ENCODE results near the gene NKX3-2. TPM values are rescaled to one million over a fixed set of nuclear protein-coding genes. Genes with fewer than 3 reads are reported as not detected.

Gene NKX3-2
- total RNA-seq, 2 experiments from 2014 or later = not detected

Other genes starting within 250 kb of the NKX3-2 start
- 10 to 100 TPM; 12.7 to 17.5 TPM for gene RAB28, start 60.2 kb downstream of the NKX3-2 start, total RNA-seq
- gene BOD1L1, start 83.2 kb upstream of the NKX3-2 start, total RNA-seq = 10 to 100 TPM; 32.4 to 42.7 TPM

Measured in activated CD4-positive, alpha-beta T cell treated with anti-CD3 and anti-CD28 coated beads for 36 hours (primary cell).